ENCODE results near the gene BRSK1. TPM values are rescaled to one million over a fixed set of nuclear protein-coding genes. Genes with fewer than 3 reads are reported as not detected.

BRSK1 gene
- total and polyA plus RNA-seq, 9 donors = 1.9 to 11.3 (median 4.8) TPM

DNA sequence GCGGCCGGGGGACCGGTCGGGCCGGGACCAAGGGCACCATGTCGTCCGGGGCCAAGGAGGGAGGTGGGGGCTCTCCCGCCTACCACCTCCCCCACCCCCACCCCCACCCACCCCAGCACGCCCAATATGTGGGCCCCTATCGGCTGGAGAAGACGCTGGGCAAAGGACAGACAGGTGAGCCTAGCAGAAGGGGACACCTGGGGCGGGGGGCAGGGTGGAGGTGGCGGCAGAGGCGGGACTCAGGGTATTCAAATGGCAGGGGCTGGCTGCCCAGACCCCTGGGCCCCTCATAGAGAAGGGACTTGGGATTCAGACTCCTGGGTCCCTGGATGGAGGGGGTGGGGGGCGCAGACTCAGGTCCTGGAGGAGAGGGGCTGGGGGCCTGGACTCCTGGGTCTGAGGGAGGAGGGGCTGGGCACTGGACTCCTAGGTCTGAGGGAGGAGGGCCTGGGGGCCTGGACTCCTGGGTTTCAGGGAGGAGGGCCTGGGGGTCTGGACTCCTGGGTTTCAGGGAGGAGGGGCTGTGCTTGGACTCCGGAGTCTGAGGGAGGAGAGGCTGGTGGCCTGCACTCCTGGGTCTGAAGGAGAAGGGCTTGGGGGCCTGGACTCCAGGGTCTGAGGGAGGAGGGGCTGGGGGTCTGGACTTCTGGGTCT lies 735 bp downstream of the BRSK1 start:
- no peaks in the 10 kb centered on the region for H3K27me3 ChIP-seq
- no peak for DNase-seq
- no peaks in the 10 kb centered on the region for H3K36me3 ChIP-seq
- TF ChIP-seq, protein P1, sequence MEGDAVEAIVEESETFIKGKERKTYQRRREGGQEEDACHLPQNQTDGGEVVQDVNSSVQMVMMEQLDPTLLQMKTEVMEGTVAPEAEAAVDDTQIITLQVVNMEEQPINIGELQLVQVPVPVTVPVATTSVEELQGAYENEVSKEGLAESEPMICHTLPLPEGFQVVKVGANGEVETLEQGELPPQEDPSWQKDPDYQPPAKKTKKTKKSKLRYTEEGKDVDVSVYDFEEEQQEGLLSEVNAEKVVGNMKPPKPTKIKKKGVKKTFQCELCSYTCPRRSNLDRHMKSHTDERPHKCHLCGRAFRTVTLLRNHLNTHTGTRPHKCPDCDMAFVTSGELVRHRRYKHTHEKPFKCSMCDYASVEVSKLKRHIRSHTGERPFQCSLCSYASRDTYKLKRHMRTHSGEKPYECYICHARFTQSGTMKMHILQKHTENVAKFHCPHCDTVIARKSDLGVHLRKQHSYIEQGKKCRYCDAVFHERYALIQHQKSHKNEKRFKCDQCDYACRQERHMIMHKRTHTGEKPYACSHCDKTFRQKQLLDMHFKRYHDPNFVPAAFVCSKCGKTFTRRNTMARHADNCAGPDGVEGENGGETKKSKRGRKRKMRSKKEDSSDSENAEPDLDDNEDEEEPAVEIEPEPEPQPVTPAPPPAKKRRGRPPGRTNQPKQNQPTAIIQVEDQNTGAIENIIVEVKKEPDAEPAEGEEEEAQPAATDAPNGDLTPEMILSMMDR (IDR thresholded peaks at IDR 0.05) = no peak
- TF ChIP-seq POLR2A (IDR thresholded peaks at IDR 0.05) = no peak
- no peak for TF ChIP-seq EP300 (IDR thresholded peaks at IDR 0.05)
- WGBS, 3 donors = 9 to 19% (median 11%) methylated on average over 5 to 16 of the region's 16 CpGs
- peak overlapping the region; percentile 45 for H3K4me3 ChIP-seq
- intact Hi-C loops (cut with DNase I) = loop anchor here in 3 of 4 donors (5.0 to 10.0 kb wide), 4 partner anchors 90 to 220 kb away; partner anchors contain the start of genes IL11 (in 1 of the 3), RPL28 (in 1 of the 3) and TMEM190 (in 1 of the 3)
- H3K4me1 ChIP-seq (ENCODE audit: insufficient read depth) = peaks cover 2% of the 10 kb centered on the region
- peak overlapping the region in 1 of 2 donors; percentile 91 for H3K27ac ChIP-seq
- no peaks in the 10 kb centered on the region for H3K9me3 ChIP-seq

DNA sequence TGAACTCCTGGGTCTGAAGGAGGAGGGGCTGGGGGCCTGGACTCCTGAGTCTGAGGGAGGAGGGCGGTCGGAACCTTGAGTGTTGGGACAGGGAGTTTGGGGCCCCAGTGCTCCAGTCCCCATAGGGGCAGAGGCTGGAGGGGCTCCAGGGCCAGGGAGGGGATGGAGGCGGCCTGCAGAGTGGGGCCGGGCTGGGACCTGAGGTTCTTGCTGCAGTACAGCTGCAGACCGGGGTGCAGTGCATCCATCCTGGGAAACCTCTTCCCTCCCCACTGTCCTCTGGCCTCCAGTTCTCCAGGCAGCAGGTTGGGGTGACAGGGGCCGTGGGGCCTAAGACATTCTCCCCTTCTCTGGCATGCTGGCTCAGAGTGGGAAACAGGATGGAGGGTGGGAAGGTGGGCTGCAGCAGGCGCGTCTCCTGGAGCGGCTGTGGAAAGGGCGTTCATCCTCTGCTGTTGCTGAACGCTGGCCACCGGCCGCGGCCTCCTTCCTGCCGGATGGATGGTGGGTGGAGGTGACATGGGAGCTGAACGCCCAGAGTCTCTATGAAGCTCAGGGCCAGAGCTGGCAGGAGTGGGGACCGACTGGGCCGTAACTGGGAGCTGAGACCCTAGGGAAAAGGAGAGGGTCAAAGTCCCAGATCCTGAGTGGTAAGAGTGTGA lies 1.6 kb downstream of the BRSK1 start:
- Histone ChIP-seq H3K36me3 (no peaks in the 10 kb centered on the region), H3K27me3 (no peaks in the 10 kb centered on the region), H3K4me3 (no peak overlapping the region), H3K9me3 (no peaks in the 10 kb centered on the region), H3K4me1 (ENCODE audit: insufficient read depth) (peaks cover 2% of the 10 kb centered on the region), H3K27ac (no peak overlapping the region)
- TF ChIP-seq EP300 (IDR thresholded peaks at IDR 0.05) (no peak), POLR2A (IDR thresholded peaks at IDR 0.05) (no peak)
- TF ChIP-seq, protein P1 (IDR thresholded peaks at IDR 0.05) = no peak
- no peak for DNase-seq
- WGBS, 3 donors = 30 to 37% (median 33%) methylated on average over 18 of the region's 18 CpGs
- intact Hi-C loops (cut with DNase I) = loop anchor here in 3 of 4 donors (5.0 to 10.0 kb wide), 4 partner anchors 89 to 219 kb away; partner anchors contain the start of genes IL11 (in 1 of the 3), RPL28 (in 1 of the 3) and TMEM190 (in 1 of the 3)

DNA sequence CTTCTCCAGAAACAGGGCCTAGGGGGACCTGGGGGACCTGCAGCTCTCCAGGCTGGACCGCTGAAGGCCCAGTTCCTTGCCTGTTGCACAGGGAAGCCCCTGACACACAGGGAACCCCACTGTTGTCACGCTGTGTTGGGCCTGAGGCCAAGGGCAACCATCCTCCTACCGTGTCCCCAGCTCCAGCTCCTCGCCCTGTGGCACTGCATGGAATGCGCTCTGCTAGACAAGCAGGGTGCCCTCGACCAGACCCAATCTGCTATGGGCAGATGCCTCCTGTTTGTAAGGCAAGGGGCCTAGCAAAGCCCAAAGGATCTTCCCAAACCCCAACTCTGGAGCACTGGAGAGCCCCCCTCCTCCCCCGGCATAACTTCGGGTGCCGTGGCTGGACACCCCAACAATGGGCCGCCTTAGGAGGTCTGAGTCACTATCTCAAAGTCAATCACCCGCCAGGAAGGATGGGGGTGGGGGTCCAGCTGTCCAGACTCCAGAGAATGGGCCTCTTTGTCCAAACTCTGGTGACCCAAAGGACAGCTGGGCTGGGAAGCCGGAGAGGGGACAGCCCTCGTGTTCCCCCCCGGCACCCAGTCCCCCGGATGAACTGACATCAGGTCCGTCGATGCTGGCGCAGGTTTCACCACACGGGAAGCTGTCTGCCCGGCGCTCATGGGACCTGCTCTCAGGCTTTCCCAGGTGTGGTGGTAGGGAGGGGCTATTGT lies 3.7 kb downstream of the BRSK1 start:
- no peaks in the 10 kb centered on the region for H3K27me3 ChIP-seq
- intact Hi-C loops (cut with DNase I) = loop anchor here in 3 of 4 donors (5.0 to 10.0 kb wide), 4 partner anchors 87 to 217 kb away; partner anchors contain the start of genes IL11 (in 1 of the 3), RPL28 (in 1 of the 3) and TMEM190 (in 1 of the 3)
- no peaks in the 10 kb centered on the region for H3K36me3 ChIP-seq
- H3K4me3 ChIP-seq = no peak overlapping the region
- no peak overlapping the region for H3K27ac ChIP-seq
- DNase-seq = no peak
- no peaks in the 10 kb centered on the region for H3K9me3 ChIP-seq
- 90 to 94% (median 92%) methylated on average over 19 to 21 of the region's 21 CpGs for WGBS, 3 donors
- H3K4me1 ChIP-seq (ENCODE audit: insufficient read depth) = peaks cover 2% of the 10 kb centered on the region
- TF ChIP-seq, protein P1 (IDR thresholded peaks at IDR 0.05) = no peak
- TF ChIP-seq POLR2A (IDR thresholded peaks at IDR 0.05) (no peak), EP300 (IDR thresholded peaks at IDR 0.05) (no peak)

- peaks cover 2% of the 10 kb centered on the region for H3K4me1 ChIP-seq (ENCODE audit: insufficient read depth)
- no peaks in the 10 kb centered on the region for H3K36me3 ChIP-seq
- H3K27me3 ChIP-seq = no peaks in the 10 kb centered on the region
- H3K4me3 ChIP-seq = no peak overlapping the region
- no peak for DNase-seq
- whole genome bisulfite sequencing, 3 donors = 90 to 92% (median 91%) methylated on average over 9 of the region's 9 CpGs
- no peaks in the 10 kb centered on the region for H3K9me3 ChIP-seq
- TF ChIP-seq EP300 (IDR thresholded peaks at IDR 0.05) = no peak
- intact Hi-C loops (cut with DNase I) = loop anchor here in 3 of 4 donors (5.0 to 10.0 kb wide), 4 partner anchors 86 to 216 kb away; partner anchors contain the start of genes IL11 (in 1 of the 3), RPL28 (in 1 of the 3) and TMEM190 (in 1 of the 3)
- H3K27ac ChIP-seq = no peak overlapping the region
These were observed 5.5 kb downstream of the BRSK1 start for GRCh38 chr19:55289117-55289796.
